ENCODE measurements around the gene LRRTM4. TPM values are rescaled to one million over a fixed set of nuclear protein-coding genes. Genes with fewer than 3 reads are reported as not detected.
"Not testable (repeated sequence)": the region's sequence is repeated elsewhere in the genome, so short reads cannot be mapped to it uniquely, and the experiment has no call there.

The LRRTM4 gene
- total RNA-seq, 1 donor from 2014 or later: 0.41 TPM

GRCh38 chr2:77192811-77193289 is 329.3 kb downstream of the LRRTM4 start:
- Histone ChIP-seq H3K4me3 (no peak overlapping the region), H3K4me1 (no peaks in the 10 kb centered on the region), H3K9me3 (no peaks in the 10 kb centered on the region), H3K36me3 (no peaks in the 10 kb centered on the region), H3K27me3 (no peaks in the 10 kb centered on the region), H3K27ac (no peak overlapping the region)
- ATAC-seq (no peak), DNase-seq (no peak)
- intact Hi-C loops (cut with DNase I): no loop called here
- TF ChIP-seq CTCF (IDR thresholded peaks at IDR 0.05): no peak

- Histone ChIP-seq H3K27ac (no peak overlapping the region), H3K4me3 (no peak overlapping the region), H3K27me3 (no peaks in the 10 kb centered on the region), H3K36me3 (no peaks in the 10 kb centered on the region), H3K4me1 (no peaks in the 10 kb centered on the region), H3K9me3 (no peaks in the 10 kb centered on the region)
- intact Hi-C loops (cut with DNase I): no loop called here
- no peak for TF ChIP-seq CTCF (IDR thresholded peaks at IDR 0.05)
- ATAC-seq: no peak
- DNase-seq: no peak
These were observed 330.5 kb downstream of the LRRTM4 start for GRCh38 chr2:77191665-77192064.

- Histone ChIP-seq H3K27me3 (no peaks in the 10 kb centered on the region), H3K9me3 (no peaks in the 10 kb centered on the region), H3K27ac (no peak overlapping the region), H3K36me3 (no peaks in the 10 kb centered on the region), H3K4me3 (no peak overlapping the region), H3K4me1 (no peaks in the 10 kb centered on the region)
- ATAC-seq (no peak), DNase-seq (no peak)
- intact Hi-C loops (cut with DNase I): no loop called here
- no peak for TF ChIP-seq CTCF (IDR thresholded peaks at IDR 0.05)
These were observed 331.3 kb downstream of the LRRTM4 start for GRCh38 chr2:77190721-77191346.

GRCh38 chr2:77185052-77185451 is 337.1 kb downstream of the LRRTM4 start:
- Histone ChIP-seq H3K36me3 (no peaks in the 10 kb centered on the region), H3K4me3 (no peak overlapping the region), H3K4me1 (no peaks in the 10 kb centered on the region), H3K9me3 (no peaks in the 10 kb centered on the region), H3K27ac (no peak overlapping the region), H3K27me3 (no peaks in the 10 kb centered on the region)
- DNase-seq (no peak), ATAC-seq (no peak)
- intact Hi-C loops (cut with DNase I): no loop called here
- no peak for TF ChIP-seq CTCF (IDR thresholded peaks at IDR 0.05)

- DNase-seq (no peak), ATAC-seq (no peak)
- H3K4me1 ChIP-seq: no peaks in the 10 kb centered on the region
- no peak overlapping the region for H3K4me3 ChIP-seq
- intact Hi-C loops (cut with DNase I): no loop called here
- H3K9me3 ChIP-seq: no peaks in the 10 kb centered on the region
- no peak for TF ChIP-seq CTCF (IDR thresholded peaks at IDR 0.05)
- no peak overlapping the region for H3K27ac ChIP-seq
- H3K27me3 ChIP-seq: no peaks in the 10 kb centered on the region
- no peaks in the 10 kb centered on the region for H3K36me3 ChIP-seq
These were observed 342.9 kb downstream of the LRRTM4 start for GRCh38 chr2:77179297-77179696.

GRCh38 chr2:77175266-77175780 is 346.9 kb downstream of the LRRTM4 start:
- intact Hi-C loops (cut with DNase I); ATAC-seq; H3K27ac ChIP-seq: not testable (repeated sequence)

More at GRCh38 chr2:77175266-77175780, 346.9 kb downstream of the LRRTM4 start:
- H3K4me1 ChIP-seq, H3K36me3 ChIP-seq, DNase-seq, H3K4me3 ChIP-seq, H3K9me3 ChIP-seq, H3K27me3 ChIP-seq: not testable (repeated sequence)

Data from upper lobe of right lung (tissue), 1 donor.